B cell (primary cell): Measurements from ENCODE around the gene SMAD9. TPM values are rescaled to one million over a fixed set of nuclear protein-coding genes. Genes with fewer than 3 reads are reported as not detected.

ENCODE experiments used
- ATAC-seq: fragments of 200-7000 bp; cut with Tn5 transposase; one replicate; pipeline ENCODE4 v1.10.0; 2021; ENCODE audit warnings: low read depth, mild to moderate bottlenecking, moderate number of reproducible peaks, moderate library complexity
- CTCF ChIA-PET: fragments of 350-600 bp; sonication (Branson Sonifier 250); formaldehyde crosslinking; loops from one replicate; lab custom pipeline; 2021; ENCODE audit warnings: antibody characterized with exemption, inconsistent platforms; lab: Charles Lee
- POLR2A ChIA-PET: fragments of 350-600 bp; sonication (Branson Sonifier 250); formaldehyde crosslinking; loops from one replicate; lab custom pipeline; 2021; ENCODE audit warnings: antibody characterized with exemption; lab: Charles Lee
- DNase-seq: peaks from one replicate; pipeline ENCODE4 v3.0.0; 2013
- H2AFZ ChIP-seq: 2 replicates; pipeline ENCODE4 v1.6.1; 2012; ENCODE audit warnings: mild to moderate bottlenecking, low read depth, low read length; ENCODE audit not compliant: insufficient read depth, poor library complexity, severe bottlenecking
- H3K27ac ChIP-seq, 2 donors: 1 replicate in 1 of 2; 2 replicates in 1 of 2; pipeline ENCODE4 v1.5.1; 2012 to 2013; ENCODE audit warnings: low read length in 2 of 2, mild to moderate bottlenecking in 2 of 2, moderate library complexity in 1 of 2
- H3K27me3 ChIP-seq, 4 experiments: fragments of 200-600 bp in 1 of 4; sonication (generic) in 1 of 4; replicated peaks in 1 of 4; 1 replicate in 2 of 4; 2 replicates in 2 of 4; pipeline versions ENCODE4 v1.6.1 to v1.7.0; 2013 to 2016; ENCODE audit warnings: low read length in 3 of 4, mild to moderate bottlenecking in 2 of 4, mixed read lengths in 1 of 4, moderate library complexity in 1 of 4; ENCODE audit not compliant: insufficient read depth in 4 of 4, control insufficient read depth in 3 of 4; ENCODE audit errors: control extremely low read depth in 1 of 4
- H3K36me3 ChIP-seq, 2 experiments: replicated peaks in 1 of 2; 1 replicate in 1 of 2; 2 replicates in 1 of 2; pipeline versions ENCODE4 v1.6.1 to v1.7.1; 2013; ENCODE audit warnings: low read length in 1 of 2; ENCODE audit not compliant: insufficient read depth in 2 of 2, control insufficient read depth in 1 of 2; ENCODE audit errors: control extremely low read depth in 1 of 2, extremely low read depth in 1 of 2
- H3K4me1 ChIP-seq, 2 donors: fragments of 200-600 bp in 1 of 2; sonication (generic) in 1 of 2; 1 replicate in 1 of 2; 2 replicates in 1 of 2; pipeline versions ENCODE4 v1.5.1 to v1.6.1; 2013 to 2017; ENCODE audit warnings: low read length in 2 of 2; ENCODE audit not compliant: control insufficient read depth in 2 of 2, insufficient read depth in 2 of 2
- H3K4me2 ChIP-seq: replicated peaks from 2 replicates; pipeline ENCODE3; 2012; ENCODE audit warnings: mild to moderate bottlenecking, low read depth, low read length; ENCODE audit not compliant: poor library complexity, severe bottlenecking
- H3K4me3 ChIP-seq, 5 experiments: fragments of 200-600 bp in 1 of 5; sonication (generic) in 1 of 5; 1 replicate in 3 of 5; 2 replicates in 2 of 5; pipeline versions ENCODE4 v1.5.1 to v1.7.0; 2011 to 2016; ENCODE audit warnings: low read length in 4 of 5, mild to moderate bottlenecking in 4 of 5, low read depth in 2 of 5, control low read depth in 1 of 5, moderate library complexity in 1 of 5; ENCODE audit not compliant: insufficient read depth in 1 of 5; ENCODE audit errors: control extremely low read depth in 1 of 5, extremely low read depth in 1 of 5
- H3K79me2 ChIP-seq: fragments of 200-600 bp; sonication (generic); one replicate; pipeline ENCODE4 v1.6.0; 2016; ENCODE audit warnings: low read length; ENCODE audit not compliant: control insufficient read depth, insufficient read depth
- H3K9ac ChIP-seq: fragments of 200-600 bp; sonication (generic); 2 replicates; pipeline ENCODE4 v1.6.1; 2017; ENCODE audit warnings: mild to moderate bottlenecking, low read length, moderate library complexity
- H3K9me3 ChIP-seq, 3 donors: one replicate each; pipeline versions ENCODE4 v1.6.1 to v1.7.1; 2013; ENCODE audit warnings: low read length in 2 of 3; ENCODE audit not compliant: control insufficient read depth in 2 of 3, insufficient read depth in 1 of 3; ENCODE audit errors: control extremely low read depth in 1 of 3
- H4K20me1 ChIP-seq: 2 replicates; pipeline ENCODE4 v1.6.0; 2012; ENCODE audit warnings: mild to moderate bottlenecking, low read length; ENCODE audit not compliant: insufficient read depth, control insufficient read depth, poor library complexity, severe bottlenecking
- H3K27ac Mint-ChIP-seq: one replicate; pipeline ENCODE4 v1.8.0; 2021; ENCODE audit warnings: mixed read lengths
- H3K27me3 Mint-ChIP-seq: one replicate; pipeline ENCODE4 v1.8.0; 2021; ENCODE audit warnings: mixed read lengths
- H3K4me1 Mint-ChIP-seq: one replicate; pipeline ENCODE4 v1.8.0; 2021; ENCODE audit warnings: mixed read lengths
- H3K4me3 Mint-ChIP-seq: one replicate; pipeline ENCODE4 v1.8.0; 2021; ENCODE audit warnings: mixed read lengths
- H3K9me3 Mint-ChIP-seq: one replicate; pipeline ENCODE4 v1.8.0; 2022; ENCODE audit warnings: mixed read lengths; ENCODE audit not compliant: insufficient read depth
- EZH2 ChIP-seq: IDR thresholded peaks from 2 replicates; pipeline ENCODE4 v1.6.1; 2012; ENCODE audit warnings: borderline replicate concordance, low read depth, mild to moderate bottlenecking, moderate library complexity, low read length; ENCODE audit not compliant: insufficient read depth, poor library complexity, severe bottlenecking
- WGBS: methylation state at CpG from one replicate; pipeline ENCODE4 v1.1.5; 2013; ENCODE audit warnings: missing lambda C conversion rate; ENCODE audit not compliant: insufficient coverage; 5-methylcytosine and 5-hydroxymethylcytosine counted together
- intact Hi-C: fragments of 100-400 bp; cut with micrococcal nuclease; formaldehyde crosslinking; loops from one replicate; pipeline ENCODE4 v1.10.0; 2022
- polyA plus RNA-seq: library from polyadenylated mRNA; depleted of rRNA; stranded (reverse); fragments of >200 nt; gene quantifications from 2 replicates; pipeline ENCODE4 v1.2.3, GENCODE V29; 2012
- total RNA-seq, 2 donors: library from RNA; stranded (reverse); fragments of 120-200 nt in 1 of 2; gene quantifications; 1 replicate in 1 of 2; 2 replicates in 1 of 2; pipeline versions ENCODE4 v1.2.3 to v1.2.4, GENCODE V29; 2013 to 2022
- TF ChIP-seq, protein P1 (sequence below): fragments of 200-600 bp; IDR thresholded peaks from one replicate; pipeline ENCODE4 v1.8.0; 2022; ENCODE audit warnings: antibody characterized with exemption, mild to moderate bottlenecking

Gene SMAD9
- total and polyA plus RNA-seq, 2 donors (not counting 1 experiment from before 2014, with no cell fraction given), result not detected

DNA sequence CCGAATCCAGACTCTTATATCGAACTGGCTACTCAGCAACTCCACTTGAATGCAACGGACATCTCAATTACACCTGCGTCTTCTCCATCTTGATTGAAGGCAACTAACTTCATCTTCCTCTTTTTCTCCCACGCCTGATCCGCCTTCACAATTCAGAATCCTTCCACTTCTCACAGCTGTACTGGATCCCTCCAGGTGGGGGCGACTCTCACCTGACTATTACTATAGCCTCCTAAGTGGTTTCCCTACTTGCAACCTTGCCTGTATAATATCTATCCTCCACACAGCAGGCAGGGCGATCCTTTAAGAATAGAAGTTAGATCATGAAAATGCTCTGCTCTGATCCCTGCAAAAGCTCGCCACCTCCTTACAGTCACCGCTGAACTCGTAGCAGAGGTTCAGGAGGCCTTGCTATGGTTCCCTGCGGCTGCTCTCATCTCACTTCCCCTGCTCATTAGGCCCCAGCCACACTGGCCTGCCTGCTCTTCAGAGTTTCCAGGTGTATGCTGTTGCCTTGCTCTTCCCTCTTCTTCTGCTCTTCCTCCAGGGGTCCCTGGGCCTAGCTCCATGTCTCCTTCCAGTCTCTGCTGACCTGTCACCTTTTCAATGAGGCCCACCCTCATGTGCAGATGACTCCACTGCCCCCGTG lies 69.1 kb downstream of the SMAD9 start:
- TF ChIP-seq, protein P1, sequence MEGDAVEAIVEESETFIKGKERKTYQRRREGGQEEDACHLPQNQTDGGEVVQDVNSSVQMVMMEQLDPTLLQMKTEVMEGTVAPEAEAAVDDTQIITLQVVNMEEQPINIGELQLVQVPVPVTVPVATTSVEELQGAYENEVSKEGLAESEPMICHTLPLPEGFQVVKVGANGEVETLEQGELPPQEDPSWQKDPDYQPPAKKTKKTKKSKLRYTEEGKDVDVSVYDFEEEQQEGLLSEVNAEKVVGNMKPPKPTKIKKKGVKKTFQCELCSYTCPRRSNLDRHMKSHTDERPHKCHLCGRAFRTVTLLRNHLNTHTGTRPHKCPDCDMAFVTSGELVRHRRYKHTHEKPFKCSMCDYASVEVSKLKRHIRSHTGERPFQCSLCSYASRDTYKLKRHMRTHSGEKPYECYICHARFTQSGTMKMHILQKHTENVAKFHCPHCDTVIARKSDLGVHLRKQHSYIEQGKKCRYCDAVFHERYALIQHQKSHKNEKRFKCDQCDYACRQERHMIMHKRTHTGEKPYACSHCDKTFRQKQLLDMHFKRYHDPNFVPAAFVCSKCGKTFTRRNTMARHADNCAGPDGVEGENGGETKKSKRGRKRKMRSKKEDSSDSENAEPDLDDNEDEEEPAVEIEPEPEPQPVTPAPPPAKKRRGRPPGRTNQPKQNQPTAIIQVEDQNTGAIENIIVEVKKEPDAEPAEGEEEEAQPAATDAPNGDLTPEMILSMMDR, result no peak
- TF ChIP-seq EZH2, result no peak
- no peak for ATAC-seq
- intact Hi-C loops, result no loop called here

DNA sequence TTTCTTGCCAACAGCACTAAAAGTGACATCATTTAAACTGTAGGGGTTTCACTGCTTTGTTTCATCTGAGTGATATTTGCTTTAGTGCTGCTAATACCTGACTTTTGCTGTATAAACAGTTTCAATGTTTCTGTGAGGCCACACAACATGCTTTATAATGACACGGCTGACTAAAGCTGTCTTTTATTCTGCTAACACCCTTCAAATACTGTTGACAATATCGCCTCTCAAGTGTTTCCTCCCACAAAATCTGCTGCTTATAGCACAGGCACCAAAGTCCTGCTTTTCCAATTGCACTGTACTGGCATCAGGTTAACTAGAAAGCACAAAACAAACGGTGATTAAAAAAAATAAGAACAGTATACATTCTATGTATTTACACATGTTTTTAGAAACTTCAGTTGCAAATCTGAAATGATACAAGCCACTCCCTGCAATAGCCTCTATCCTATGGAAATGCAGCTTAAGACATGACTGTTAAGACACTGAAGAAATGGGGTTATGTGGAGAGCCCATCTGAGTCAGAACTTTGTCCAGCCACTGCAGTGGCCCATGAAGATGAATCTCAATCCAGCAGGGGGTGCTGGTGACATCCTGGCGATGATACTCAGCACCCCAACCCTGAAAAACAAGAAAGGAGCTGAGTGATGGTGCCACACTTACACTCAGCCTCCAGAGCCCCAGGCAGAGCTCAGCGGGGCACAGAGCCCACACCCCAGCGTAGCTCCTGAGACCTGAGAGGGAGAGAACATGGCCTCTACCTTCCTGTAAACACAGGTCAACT lies 71.6 kb downstream of the SMAD9 start:
- Mint-ChIP-seq H3K27me3 (peaks cover 18% of the 10 kb centered on the region), H3K4me1 (no peaks in the 10 kb centered on the region), H3K27ac (no peak overlapping the region), H3K4me3 (no peak overlapping the region), H3K9me3 (no peaks in the 10 kb centered on the region)
- Histone ChIP-seq H3K9ac (no peak overlapping the region), H3K27ac (no peak overlapping the region), H3K9me3 (no peaks in the 10 kb centered on the region), H3K4me3 (no peak overlapping the region), H3K27me3 (no peaks in the 10 kb centered on the region), H3K4me2 (no peak overlapping the region), H3K4me1 (no peaks in the 10 kb centered on the region), H3K79me2 (no peaks in the 10 kb centered on the region), H4K20me1 (no peaks in the 10 kb centered on the region), H3K36me3 (no peaks in the 10 kb centered on the region), H2AFZ (no peak overlapping the region)
- ChIA-PET CTCF (interaction anchor here (0.9 to 2.1 kb wide), 3 partner anchors 10 to 132 kb away, joined by 3 to 10 read pairs (median 3); no protein-coding TSS in a partner anchor), POLR2A (no interaction called here)
- WGBS, result 69% methylated on average over 5 of the region's 6 CpGs
- intact Hi-C loops, result no loop called here
- no peak for TF ChIP-seq EZH2
- TF ChIP-seq, protein P1, result no peak
- ATAC-seq (no peak), DNase-seq (no peak)

More for the DNA sequence above, 69.1 kb downstream of the SMAD9 start:
- H3K79me2 ChIP-seq, result no peaks in the 10 kb centered on the region
- H4K20me1 ChIP-seq, result no peaks in the 10 kb centered on the region
- Mint-ChIP-seq H3K27ac (no peak overlapping the region), H3K4me1 (no peaks in the 10 kb centered on the region), H3K4me3 (no peak overlapping the region), H3K9me3 (no peaks in the 10 kb centered on the region), H3K27me3 (peaks cover 21% of the 10 kb centered on the region)
- no peak overlapping the region for H2AFZ ChIP-seq
- ChIA-PET CTCF (interaction anchor here (0.6 kb wide), 1 partner anchor 120 kb away, joined by 3 read pairs; no protein-coding TSS in a partner anchor), POLR2A (no interaction called here)
- no peak overlapping the region for H3K27ac ChIP-seq
- no peaks in the 10 kb centered on the region for H3K36me3 ChIP-seq
- no peaks in the 10 kb centered on the region for H3K27me3 ChIP-seq
- no peaks in the 10 kb centered on the region for H3K4me1 ChIP-seq
- DNase-seq, result no peak
- no peak overlapping the region for H3K4me3 ChIP-seq
- H3K9me3 ChIP-seq, result no peaks in the 10 kb centered on the region
- H3K9ac ChIP-seq, result no peak overlapping the region
- H3K4me2 ChIP-seq, result no peak overlapping the region
- 91% methylated on average over 10 of the region's 13 CpGs for WGBS
